ENCODE results near the gene PDE7B.

- TF ChIP-seq CTCF (IDR thresholded peaks at IDR 0.05), result no peak
- TF ChIP-seq POLR2A (IDR thresholded peaks at IDR 0.05; ENCODE audit: low read depth), result no peak
Observed at GRCh38 chr6:136137008-136137692, 285.6 kb downstream of the PDE7B start.
